Measurements from ENCODE around the gene PIP5K1C.

Gene PIP5K1C

DNA sequence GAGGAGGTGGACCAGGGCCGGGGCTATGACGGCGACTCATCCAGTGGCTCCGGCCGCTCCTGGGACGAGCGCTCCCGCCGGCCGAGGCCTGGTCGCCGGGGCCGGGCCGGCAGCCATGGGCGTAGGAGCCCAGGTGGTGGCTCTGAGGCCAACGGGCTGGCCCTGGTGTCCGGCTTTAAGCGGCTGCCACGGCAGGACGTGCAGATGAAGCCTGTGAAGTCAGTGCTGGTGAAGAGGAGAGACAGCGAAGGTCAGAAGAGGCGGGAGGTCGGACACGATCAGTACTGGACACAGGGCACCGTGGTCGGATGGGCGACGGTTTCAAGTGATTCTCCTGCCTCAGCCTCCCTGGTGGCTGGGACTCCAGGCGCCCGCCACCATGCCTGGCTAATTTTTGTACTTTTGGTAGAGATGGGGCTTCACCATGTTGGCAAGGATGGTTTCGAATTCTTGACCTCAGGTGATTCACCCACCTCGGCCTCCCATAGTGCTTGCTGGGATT is 30.2 kb upstream of the PIP5K1C start:
- no peak overlapping the region for H3K4me3 ChIP-seq
- DNase-seq (ENCODE audit: low spot score), result no peak
- TF ChIP-seq, protein P1, sequence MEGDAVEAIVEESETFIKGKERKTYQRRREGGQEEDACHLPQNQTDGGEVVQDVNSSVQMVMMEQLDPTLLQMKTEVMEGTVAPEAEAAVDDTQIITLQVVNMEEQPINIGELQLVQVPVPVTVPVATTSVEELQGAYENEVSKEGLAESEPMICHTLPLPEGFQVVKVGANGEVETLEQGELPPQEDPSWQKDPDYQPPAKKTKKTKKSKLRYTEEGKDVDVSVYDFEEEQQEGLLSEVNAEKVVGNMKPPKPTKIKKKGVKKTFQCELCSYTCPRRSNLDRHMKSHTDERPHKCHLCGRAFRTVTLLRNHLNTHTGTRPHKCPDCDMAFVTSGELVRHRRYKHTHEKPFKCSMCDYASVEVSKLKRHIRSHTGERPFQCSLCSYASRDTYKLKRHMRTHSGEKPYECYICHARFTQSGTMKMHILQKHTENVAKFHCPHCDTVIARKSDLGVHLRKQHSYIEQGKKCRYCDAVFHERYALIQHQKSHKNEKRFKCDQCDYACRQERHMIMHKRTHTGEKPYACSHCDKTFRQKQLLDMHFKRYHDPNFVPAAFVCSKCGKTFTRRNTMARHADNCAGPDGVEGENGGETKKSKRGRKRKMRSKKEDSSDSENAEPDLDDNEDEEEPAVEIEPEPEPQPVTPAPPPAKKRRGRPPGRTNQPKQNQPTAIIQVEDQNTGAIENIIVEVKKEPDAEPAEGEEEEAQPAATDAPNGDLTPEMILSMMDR (IDR thresholded peaks at IDR 0.05), result no peak
- no peak overlapping the region for H3K27ac ChIP-seq

DNA sequence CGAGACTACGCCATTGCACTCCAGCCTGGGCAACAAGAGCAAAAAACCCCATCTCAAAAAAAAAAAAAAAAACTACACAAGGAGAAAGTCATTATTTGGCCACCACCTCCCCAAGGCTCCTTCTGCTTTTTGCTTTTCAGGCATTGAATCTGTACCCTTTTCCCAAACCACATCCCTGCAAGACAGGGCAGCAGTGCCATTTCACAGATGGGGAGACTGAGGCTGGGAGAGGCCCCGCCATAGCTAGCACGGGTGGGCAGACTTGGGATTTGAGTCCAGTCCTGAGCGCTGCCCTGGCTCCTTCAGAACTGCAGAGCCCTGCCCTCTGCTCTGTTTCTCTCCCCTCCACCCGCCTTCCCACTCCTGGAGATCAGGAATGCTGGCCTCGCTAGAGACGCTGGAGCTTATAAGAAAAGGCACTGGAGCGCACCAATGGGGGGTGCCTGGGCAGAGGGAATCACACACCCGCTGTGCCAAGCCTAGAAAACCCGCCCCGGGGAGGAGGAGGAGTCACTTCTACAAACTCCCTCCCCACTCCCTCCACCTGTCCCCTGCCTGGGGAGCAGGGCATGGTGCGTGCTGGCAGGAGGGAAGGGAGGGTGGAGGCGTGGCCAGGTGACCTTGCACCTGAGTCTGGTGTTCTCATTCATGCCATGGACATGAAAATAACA is 25.5 kb upstream of the PIP5K1C start:
- DNase-seq (ENCODE audit: low spot score), result no peak
- no peak overlapping the region for H3K27ac ChIP-seq
- TF ChIP-seq, protein P1 (IDR thresholded peaks at IDR 0.05), result no peak
- H3K4me3 ChIP-seq, result no peak overlapping the region

DNA sequence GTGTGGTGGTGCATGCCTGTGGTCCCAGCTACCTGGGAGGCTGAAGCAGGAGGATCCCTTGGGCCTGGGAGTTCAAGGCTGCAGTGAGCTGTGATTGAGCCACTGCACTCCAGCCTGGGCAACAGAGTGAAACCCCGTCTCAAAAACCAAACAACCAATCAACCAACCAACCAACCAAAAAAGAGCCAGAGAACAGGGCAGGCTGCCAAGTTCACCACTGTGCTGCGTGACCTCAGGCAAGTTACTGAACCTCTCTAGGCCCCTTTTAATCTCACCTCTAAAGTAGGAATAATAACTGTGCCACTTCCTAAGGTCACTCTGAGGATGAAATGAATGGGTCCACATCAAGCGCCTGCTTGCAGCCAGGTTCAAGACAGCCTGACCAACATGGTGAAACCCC is 24.9 kb upstream of the PIP5K1C start:
- DNase-seq (ENCODE audit: low spot score), result no peak
- H3K27ac ChIP-seq, result no peak overlapping the region
- no peak overlapping the region for H3K4me3 ChIP-seq
- TF ChIP-seq, protein P1 (IDR thresholded peaks at IDR 0.05), result no peak

DNA sequence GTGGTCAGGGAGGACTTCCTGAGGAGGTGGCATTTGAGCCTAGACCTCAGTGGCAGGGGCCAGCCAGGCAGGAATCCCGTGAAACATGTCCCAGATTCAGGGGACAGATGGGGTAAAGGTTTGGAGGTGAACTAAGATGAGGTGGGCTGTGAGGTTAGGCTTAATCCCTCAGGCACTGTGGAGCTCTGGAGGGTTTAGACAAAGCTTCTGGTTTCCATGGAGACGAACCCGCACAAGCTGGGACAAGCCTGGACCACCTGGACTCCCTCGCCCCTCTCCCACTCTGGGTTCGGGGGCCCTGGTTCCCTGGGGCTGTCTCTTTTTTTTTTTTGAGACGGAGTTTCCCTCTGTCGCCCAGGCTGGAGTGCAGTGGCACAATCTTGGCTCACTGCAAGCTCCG is 23.6 kb upstream of the PIP5K1C start:
- no peak for DNase-seq (ENCODE audit: low spot score)
- TF ChIP-seq, protein P1 (IDR thresholded peaks at IDR 0.05), result no peak
- H3K4me3 ChIP-seq, result no peak overlapping the region
- H3K27ac ChIP-seq, result no peak overlapping the region

DNA sequence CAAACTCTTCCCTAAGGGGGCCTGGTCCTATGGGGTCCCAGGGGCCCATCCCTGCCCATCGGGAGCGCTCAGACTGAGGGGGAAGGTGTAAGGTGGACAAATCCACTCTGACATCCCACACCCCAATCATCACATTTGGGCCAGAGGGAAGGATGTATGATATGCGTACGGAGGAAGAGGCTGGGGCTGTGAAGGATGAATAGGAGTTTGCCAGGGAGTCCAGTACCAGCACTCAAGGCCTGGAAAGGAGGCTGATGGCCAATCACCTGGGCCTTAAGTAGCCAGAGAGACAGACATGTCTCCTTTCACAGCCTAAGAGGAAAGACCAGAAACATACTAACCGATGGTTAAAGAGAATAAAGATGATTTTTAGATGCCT is 22.8 kb upstream of the PIP5K1C start:
- no peak overlapping the region for H3K4me3 ChIP-seq
- no peak overlapping the region for H3K27ac ChIP-seq
- TF ChIP-seq, protein P1 (IDR thresholded peaks at IDR 0.05), result no peak
- no peak for DNase-seq (ENCODE audit: low spot score)

DNA sequence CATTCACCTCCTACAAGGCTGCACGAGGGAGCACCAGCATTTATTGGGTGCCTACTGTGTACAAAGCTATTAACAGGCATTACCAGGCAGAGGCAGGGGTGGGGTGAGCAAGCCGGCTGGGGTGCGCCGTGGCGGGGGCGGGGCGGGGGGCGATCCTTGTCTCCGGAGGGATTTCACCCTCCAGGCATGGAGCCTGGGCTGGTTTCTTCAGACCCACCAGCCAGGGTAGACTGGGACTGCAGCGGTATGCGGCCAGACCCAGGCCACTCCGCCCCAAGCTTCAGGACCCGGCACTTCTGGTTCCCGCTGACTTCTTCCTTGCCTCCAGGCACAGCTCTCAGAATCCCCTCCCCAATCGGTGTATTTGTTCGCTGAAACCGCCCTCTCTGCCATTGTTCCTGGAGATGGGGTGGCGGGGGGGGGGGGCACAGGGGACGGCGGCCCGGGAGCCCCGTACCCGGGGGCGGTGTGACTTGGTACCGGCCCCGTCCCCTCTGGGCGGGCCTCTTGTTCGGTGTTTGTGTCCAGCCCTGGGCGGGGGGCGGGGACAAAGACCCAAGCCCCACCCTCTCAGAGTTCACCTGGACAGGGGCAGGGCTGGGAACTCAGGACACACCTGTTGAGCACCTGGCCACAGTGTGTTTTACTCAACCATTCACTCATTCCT is 22.3 kb upstream of the PIP5K1C start:
- no peak overlapping the region for H3K4me3 ChIP-seq
- TF ChIP-seq, protein P1 (IDR thresholded peaks at IDR 0.05), result no peak

More for the DNA sequence above, 22.3 kb upstream of the PIP5K1C start:
- no peak overlapping the region for H3K27ac ChIP-seq
- DNase-seq (ENCODE audit: low spot score), result no peak
